Limb (tissue), 2 donors: Measurements from ENCODE around the gene NCOA1.
A peak's percentile ranks its signal among the peaks of the same experiment; 100 is the strongest.

ENCODE experiments used
- DNase-seq, 2 donors: peaks; one replicate each; pipeline ENCODE4 v3.0.0-alpha.2; 2016; ENCODE audit errors: extremely low spot score in 2 of 2

NCOA1 gene

GRCh38 chr2:24820175-24820513 is 329.1 kb downstream of the NCOA1 start:
- peak in 1 of 2 donors; percentile 17 for DNase-seq
